Type B pancreatic cell (in vitro differentiated cells): ENCODE data around the gene CACNA1C. TPM values are rescaled to one million over a fixed set of nuclear protein-coding genes. Genes with fewer than 3 reads are reported as not detected.

ENCODE experiments used
- DNase-seq: peaks from one replicate; pipeline ENCODE4 v3.0.0; 2021; ENCODE audit warnings: mixed read lengths; ENCODE audit not compliant: unreplicated experiment; ENCODE audit errors: extremely low spot score
- H3K27ac Mint-ChIP-seq: 2 replicates; pipeline ENCODE4 v1.8.0; 2021; ENCODE audit warnings: mild to moderate bottlenecking, mixed read lengths
- H3K27me3 Mint-ChIP-seq: 2 replicates; pipeline ENCODE4 v1.8.0; 2021; ENCODE audit warnings: mixed read lengths
- H3K36me3 Mint-ChIP-seq: 2 replicates; pipeline ENCODE4 v1.8.0; 2021; ENCODE audit warnings: mixed read lengths
- H3K4me1 Mint-ChIP-seq: one replicate; pipeline ENCODE4 v1.8.0; 2021; ENCODE audit warnings: mixed read lengths; ENCODE audit not compliant: unreplicated experiment
- H3K4me3 Mint-ChIP-seq: 2 replicates; pipeline ENCODE4 v1.8.0; 2021; ENCODE audit warnings: mild to moderate bottlenecking, mixed read lengths
- H3K9me3 Mint-ChIP-seq: 2 replicates; pipeline ENCODE4 v1.8.0; 2021; ENCODE audit warnings: mixed read lengths
- total RNA-seq: library from RNA; stranded (reverse); gene quantifications from 2 replicates; pipeline ENCODE4 v1.2.1, GENCODE V29; 2021; ENCODE audit warnings: low replicate concordance
- TF ChIP-seq, protein P1 (sequence below): fragments of 200-600 bp; sonication (generic); conservative IDR thresholded peaks from 2 replicates; pipeline ENCODE4 v1.5.0; 2021; ENCODE audit warnings: antibody characterized with exemption, mild to moderate bottlenecking

CACNA1C gene
- total RNA-seq, 1 donor from 2014 or later = 14.3 TPM

GRCh38 chr12:2322554-2323120 is 269.9 kb downstream of the CACNA1C start:
- DNase-seq = no peak
- peaks cover 7% of the 10 kb centered on the region for H3K9me3 Mint-ChIP-seq
- peaks cover 19% of the 10 kb centered on the region for H3K27me3 Mint-ChIP-seq
- no peak overlapping the region for H3K4me3 Mint-ChIP-seq
- peaks cover 8% of the 10 kb centered on the region for H3K36me3 Mint-ChIP-seq
- peaks cover 20% of the 10 kb centered on the region for H3K4me1 Mint-ChIP-seq
- no peak overlapping the region for H3K27ac Mint-ChIP-seq
- TF ChIP-seq, protein P1, sequence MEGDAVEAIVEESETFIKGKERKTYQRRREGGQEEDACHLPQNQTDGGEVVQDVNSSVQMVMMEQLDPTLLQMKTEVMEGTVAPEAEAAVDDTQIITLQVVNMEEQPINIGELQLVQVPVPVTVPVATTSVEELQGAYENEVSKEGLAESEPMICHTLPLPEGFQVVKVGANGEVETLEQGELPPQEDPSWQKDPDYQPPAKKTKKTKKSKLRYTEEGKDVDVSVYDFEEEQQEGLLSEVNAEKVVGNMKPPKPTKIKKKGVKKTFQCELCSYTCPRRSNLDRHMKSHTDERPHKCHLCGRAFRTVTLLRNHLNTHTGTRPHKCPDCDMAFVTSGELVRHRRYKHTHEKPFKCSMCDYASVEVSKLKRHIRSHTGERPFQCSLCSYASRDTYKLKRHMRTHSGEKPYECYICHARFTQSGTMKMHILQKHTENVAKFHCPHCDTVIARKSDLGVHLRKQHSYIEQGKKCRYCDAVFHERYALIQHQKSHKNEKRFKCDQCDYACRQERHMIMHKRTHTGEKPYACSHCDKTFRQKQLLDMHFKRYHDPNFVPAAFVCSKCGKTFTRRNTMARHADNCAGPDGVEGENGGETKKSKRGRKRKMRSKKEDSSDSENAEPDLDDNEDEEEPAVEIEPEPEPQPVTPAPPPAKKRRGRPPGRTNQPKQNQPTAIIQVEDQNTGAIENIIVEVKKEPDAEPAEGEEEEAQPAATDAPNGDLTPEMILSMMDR = no peak

DNA sequence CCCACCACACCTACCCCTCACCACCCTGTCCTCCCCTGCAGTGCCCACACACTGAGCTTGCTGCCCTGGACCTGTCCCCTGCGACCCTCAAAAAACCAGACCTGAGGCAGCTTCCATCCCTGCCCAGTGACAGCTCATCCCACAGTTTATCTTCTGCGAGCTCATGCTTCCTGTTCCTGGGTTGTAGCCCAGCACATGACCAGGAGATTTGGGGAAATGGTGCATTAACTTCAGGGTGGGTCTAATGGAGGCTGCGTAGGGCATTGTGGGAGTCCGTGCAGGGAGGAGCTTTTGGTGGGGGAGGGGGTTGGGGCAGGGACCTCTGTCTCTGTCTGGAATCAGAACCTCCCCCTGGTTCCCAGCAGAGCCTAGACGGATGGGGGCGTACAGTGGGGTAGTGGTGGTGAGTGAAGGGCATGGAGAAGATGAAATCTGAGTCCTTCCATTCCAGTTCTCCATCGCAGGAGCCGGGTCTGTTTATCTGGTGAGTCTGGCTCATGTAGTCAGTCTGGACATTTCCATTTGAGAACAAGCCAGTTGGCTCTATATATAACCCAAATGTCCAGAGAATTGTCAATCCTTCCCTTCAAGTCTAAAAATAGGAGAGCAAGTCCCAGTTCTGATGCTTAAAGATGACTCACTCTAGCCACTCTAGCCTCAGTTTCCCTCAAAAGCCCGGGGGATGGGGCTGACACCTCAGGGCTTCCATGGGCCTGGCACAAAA is 270.9 kb downstream of the CACNA1C start:
- Mint-ChIP-seq H3K27ac (no peak overlapping the region), H3K4me1 (peaks cover 15% of the 10 kb centered on the region), H3K36me3 (peaks cover 8% of the 10 kb centered on the region), H3K9me3 (peaks cover 7% of the 10 kb centered on the region), H3K27me3 (peaks cover 19% of the 10 kb centered on the region), H3K4me3 (no peak overlapping the region)
- no peak for DNase-seq
- TF ChIP-seq, protein P1 = no peak

DNA sequence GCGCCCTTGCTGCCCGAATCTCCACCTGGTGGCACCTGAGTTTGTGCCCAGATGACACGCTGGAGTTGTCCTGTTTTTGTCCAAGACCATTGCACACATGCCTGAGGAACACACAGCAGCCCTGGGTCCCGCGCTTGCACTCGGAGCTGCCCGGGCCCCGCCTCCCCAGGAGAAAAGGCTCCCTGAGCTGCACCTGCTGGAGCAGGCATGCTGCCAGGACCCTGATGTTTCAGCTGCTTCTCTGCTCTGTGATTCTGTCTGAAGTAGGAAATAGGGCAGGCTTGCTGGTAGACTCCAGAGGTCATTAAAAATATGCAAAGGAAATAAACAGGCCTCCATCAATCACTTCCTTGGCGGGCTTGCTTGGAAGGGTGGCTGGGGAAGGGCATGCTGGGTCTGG is 271.6 kb downstream of the CACNA1C start:
- Mint-ChIP-seq H3K36me3 (peaks cover 8% of the 10 kb centered on the region), H3K9me3 (peaks cover 7% of the 10 kb centered on the region), H3K4me3 (no peak overlapping the region), H3K4me1 (peaks cover 15% of the 10 kb centered on the region), H3K27me3 (peaks cover 19% of the 10 kb centered on the region), H3K27ac (no peak overlapping the region)
- TF ChIP-seq, protein P1 = no peak
- no peak for DNase-seq

- peak overlapping the region; percentile 39 for H3K27ac Mint-ChIP-seq
Observed at GRCh38 chr12:2325519-2325918, 272.7 kb downstream of the CACNA1C start.

GRCh38 chr12:2326470-2326869 is 273.7 kb downstream of the CACNA1C start:
- DNase-seq = no peak
- TF ChIP-seq, protein P1 = no peak
- peaks cover 8% of the 10 kb centered on the region for H3K36me3 Mint-ChIP-seq
- H3K9me3 Mint-ChIP-seq = peaks cover 7% of the 10 kb centered on the region
- peaks cover 16% of the 10 kb centered on the region for H3K27me3 Mint-ChIP-seq
- H3K27ac Mint-ChIP-seq = no peak overlapping the region
- H3K4me3 Mint-ChIP-seq = no peak overlapping the region
- peaks cover 12% of the 10 kb centered on the region for H3K4me1 Mint-ChIP-seq

More at GRCh38 chr12:2325519-2325918, 272.7 kb downstream of the CACNA1C start:
- Mint-ChIP-seq H3K27me3 (peaks cover 19% of the 10 kb centered on the region), H3K4me1 (peaks cover 12% of the 10 kb centered on the region), H3K9me3 (peaks cover 7% of the 10 kb centered on the region), H3K36me3 (peaks cover 8% of the 10 kb centered on the region), H3K4me3 (no peak overlapping the region)
- DNase-seq = no peak
- TF ChIP-seq, protein P1 = no peak
